K562 (cell line): ENCODE results near the gene RNF151. TPM values are rescaled to one million over a fixed set of nuclear protein-coding genes. Genes with fewer than 3 reads are reported as not detected.
A peak's percentile ranks its signal among the peaks of the same experiment; 100 is the strongest.

ENCODE experiments used
- ATAC-seq: fragments of 200-7000 bp; cut with Tn5 transposase; 3 replicates; pipeline ENCODE4 v1.9.1; 2020; ENCODE audit warnings: moderate library complexity
- BruUV-seq: library from RNA; stranded (reverse); fragments of 400-500 nt; replicated peaks from 2 replicates; lab custom pipeline; 2021; lab: Mats Ljungman, UMichigan
- CTCF ChIA-PET: fragments of 300-600 bp; formaldehyde crosslinking; extraction: SDS; loops from one replicate; lab custom pipeline; 2021; ENCODE audit warnings: low intra/inter-chr PET ratio; lab: Yijun Ruan, JAX
- POLR2A ChIA-PET: fragments of 300-600, 350-650 bp; sonication (Branson Sonifier 250); formaldehyde crosslinking; extraction: SDS; loops from one replicate; lab custom pipeline; 2021; ENCODE audit warnings: antibody characterized with exemption, inconsistent platforms; lab: Yijun Ruan, JAX
- DNase-seq, 4 experiments: peaks; one replicate each; pipeline versions ENCODE4 v3.0.0 to v3.0.0-alpha.2; 2011 to 2018; ENCODE audit warnings: low spot score in 3 of 4, mixed read lengths in 3 of 4; ENCODE audit errors: extremely low read depth in 1 of 4
- FAIRE-seq: peaks from 2 replicates; lab custom pipeline; 2011; peaks lifted over from hg19 to GRCh38; lab: Jason Lieb, UNC
- H2AFZ ChIP-seq: 2 replicates; pipeline ENCODE4 v1.6.0; 2011; ENCODE audit warnings: low read depth, low read length, control low read depth, inconsistent platforms
- H3K27ac ChIP-seq: fragments of 200-600 bp; 3 replicates; pipeline ENCODE4 v1.8.0; 2011; ENCODE audit warnings: low read depth, mild to moderate bottlenecking, control low read depth, inconsistent platforms, low read length, moderate library complexity, mixed read lengths; ENCODE audit errors: extremely low read depth
- H3K27me3 ChIP-seq, 2 experiments: fragments of 300-600 bp in 1 of 2; 2 replicates in 1 of 2; 3 replicates in 1 of 2; pipeline versions ENCODE4 v1.6.0 to v1.8.0; 2011; ENCODE audit warnings: inconsistent platforms in 2 of 2, low read length in 2 of 2, mild to moderate bottlenecking in 1 of 2, mixed read lengths in 1 of 2, moderate library complexity in 1 of 2; ENCODE audit not compliant: control insufficient read depth in 2 of 2, insufficient read depth in 2 of 2
- H3K36me3 ChIP-seq: fragments of 300-600 bp; 3 replicates; pipeline ENCODE4 v1.8.0; 2011; ENCODE audit warnings: mild to moderate bottlenecking, low read length, inconsistent platforms; ENCODE audit not compliant: control insufficient read depth, insufficient read depth
- H3K4me1 ChIP-seq, 2 experiments: fragments of 200-600 bp in 1 of 2; replicated peaks in 1 of 2; 2 replicates in 1 of 2; 3 replicates in 1 of 2; pipeline versions ENCODE4 v1.5.1 to v1.8.0; 2011; ENCODE audit warnings: inconsistent platforms in 2 of 2, low read length in 2 of 2, mild to moderate bottlenecking in 1 of 2, mixed read lengths in 1 of 2, moderate library complexity in 1 of 2; ENCODE audit not compliant: control insufficient read depth in 2 of 2, insufficient read depth in 2 of 2
- H3K4me2 ChIP-seq: 2 replicates; pipeline ENCODE4 v1.6.1; 2011; ENCODE audit warnings: low read length, control low read depth, inconsistent platforms, mixed read lengths; ENCODE audit not compliant: insufficient read depth
- H3K4me3 ChIP-seq: fragments of 200-600 bp; sonication (generic), shearing (Covaris generic); 2 replicates; pipeline ENCODE4 v1.5.1; 2016; ENCODE audit warnings: control low read depth, inconsistent platforms
- H3K79me2 ChIP-seq: fragments of 200-600 bp; 3 replicates; pipeline ENCODE4 v1.8.0; 2011; ENCODE audit warnings: low read length, inconsistent platforms; ENCODE audit not compliant: control insufficient read depth, insufficient read depth
- H3K9ac ChIP-seq, 2 experiments: 2 replicates each; pipeline versions ENCODE4 v1.6.0 to v1.6.1; 2011; ENCODE audit warnings: low read depth in 2 of 2, low read length in 2 of 2, control low read depth in 1 of 2, inconsistent platforms in 1 of 2, mild to moderate bottlenecking in 1 of 2, mixed read lengths in 1 of 2; ENCODE audit not compliant: insufficient read depth in 1 of 2
- H3K9me1 ChIP-seq: one replicate; pipeline ENCODE4 v1.6.0; 2011; ENCODE audit warnings: inconsistent platforms, mild to moderate bottlenecking, low read length, moderate library complexity; ENCODE audit not compliant: control insufficient read depth, insufficient read depth
- H3K9me3 ChIP-seq: replicated peaks from 2 replicates; pipeline ENCODE4 v1.5.1; 2011; ENCODE audit warnings: low read depth, low read length, inconsistent platforms; ENCODE audit not compliant: control insufficient read depth, insufficient read depth
- H4K20me1 ChIP-seq: replicated peaks from 2 replicates; pipeline ENCODE4 v1.6.1; 2011; ENCODE audit warnings: low read length, inconsistent platforms, mixed read lengths; ENCODE audit not compliant: control insufficient read depth, insufficient read depth
- BACH1 ChIP-seq: fragments of 200-800 bp; sonication (Bioruptor generic); IDR thresholded peaks from 2 replicates; pipeline ENCODE4 v1.6.1; 2016; ENCODE audit warnings: missing genetic modification characterization, missing compliant biosample characterization
- DEAF1 ChIP-seq: fragments of 450-650 bp; formaldehyde crosslinking; IDR thresholded peaks from 2 replicates; pipeline ENCODE4 v1.4.0; 2020; ENCODE audit warnings: mild to moderate bottlenecking, moderate library complexity
- ETS1 ChIP-seq: conservative IDR thresholded peaks from 2 replicates; pipeline ENCODE4 v1.6.1; 2011; ENCODE audit warnings: low read depth, mild to moderate bottlenecking, low read length; ENCODE audit not compliant: control insufficient read depth
- KLF13 ChIP-seq: fragments of 450-650 bp; IDR thresholded peaks from 2 replicates; pipeline ENCODE4 v1.6.1; 2016; ENCODE audit warnings: missing genetic modification characterization, low read depth, mild to moderate bottlenecking, missing compliant biosample characterization, moderate library complexity, borderline replicate concordance
- MXD1 ChIP-seq: fragments of 250-450 bp; sonication (Bioruptor Pico); IDR thresholded peaks from 2 replicates; pipeline ENCODE4 v1.8.0; 2021; ENCODE audit warnings: borderline replicate concordance, mild to moderate bottlenecking, moderate library complexity; ENCODE audit not compliant: poor library complexity, severe bottlenecking
- SIN3A ChIP-seq, 2 experiments: fragments of 150-350 bp in 1 of 2; IDR thresholded peaks; 2 replicates each; pipeline ENCODE4 v1.6.1; 2011 to 2016; ENCODE audit warnings: borderline replicate concordance in 2 of 2, low read depth in 2 of 2, low read length in 2 of 2, mild to moderate bottlenecking in 2 of 2, moderate library complexity in 2 of 2; ENCODE audit not compliant: control insufficient read depth in 1 of 2
- TCF7L2 ChIP-seq: fragments of 150-350 bp; IDR thresholded peaks from 2 replicates; pipeline ENCODE4 v1.6.1; 2016; ENCODE audit warnings: low read depth, mild to moderate bottlenecking, low read length, moderate library complexity
- YY1 ChIP-seq, 3 experiments: IDR thresholded peaks; 2 replicates each; pipeline ENCODE4 v1.6.1; 2011; ENCODE audit warnings: low read length in 2 of 3, mild to moderate bottlenecking in 2 of 3, moderate library complexity in 2 of 3, borderline replicate concordance in 1 of 3, control low read depth in 1 of 3, low read depth in 1 of 3; ENCODE audit not compliant: insufficient read depth in 3 of 3, insufficient replicate concordance in 2 of 3, control insufficient read depth in 1 of 3, insufficient read length in 1 of 3; ENCODE audit errors: extremely low read depth in 1 of 3
- ZBTB7A ChIP-seq: IDR thresholded peaks from 2 replicates; pipeline ENCODE4 v1.6.1; 2011; ENCODE audit warnings: low read depth, mild to moderate bottlenecking, low read length, moderate library complexity, borderline replicate concordance; ENCODE audit not compliant: control insufficient read depth
- WGBS: fragments of 100-300 bp; shearing (Covaris generic); methylation state at CpG from one replicate; pipeline ENCODE4 v1.1.6; 2016; ENCODE audit warnings: low coverage, mixed read lengths; ENCODE audit not compliant: insufficient coverage; ENCODE audit errors: missing lambda C conversion rate; 5-methylcytosine and 5-hydroxymethylcytosine counted together
- in situ Hi-C: fragments of 300-500 bp; cut with MboI; formaldehyde crosslinking; loops from 4 replicates; pipeline ENCODE4 v1.15.0; 2018; ENCODE audit warnings: inconsistent platforms, mixed read lengths
- intact Hi-C: fragments of 100-400 bp; cut with micrococcal nuclease; formaldehyde crosslinking; loops from 2 replicates; pipeline ENCODE4 v1.14.2; 2022
- polyA plus RNA-seq, 8 experiments: library from polyadenylated mRNA; depleted of rRNA in 4 of 8; stranded (reverse) in 5 of 8; unstranded in 3 of 8; fragments of >200 nt; fragmentation: Nextera tagmentation in 2 of 8; fragmentation: Illumina TruSeq in 1 of 8; extraction: Ambion mirVana in 2 of 8; extraction: Trizol in 1 of 8; gene quantifications; 2 replicates each; pipeline versions ENCODE4 v1.2.1 to v1.2.3, GENCODE V29; 2011 to 2014; ENCODE audit warnings: inconsistent platforms in 1 of 8, missing spikeins in 1 of 8
- total RNA-seq, 7 experiments: library from RNA; depleted of rRNA in 6 of 7; stranded (reverse); fragments of >200 nt in 6 of 7; fragmentation: Illumina TruSeq in 2 of 7; extraction: Trizol in 2 of 7; gene quantifications; 2 replicates each; pipeline versions ENCODE4 v1.2.1 to v1.2.3, GENCODE V29; 2011 to 2021; ENCODE audit warnings: low replicate concordance in 1 of 7
- TF ChIP-seq, protein P1 (sequence below): sonication (generic); formaldehyde crosslinking; IDR thresholded peaks from 2 replicates; pipeline ENCODE4 v1.4.0; 2020; ENCODE audit warnings: mild to moderate bottlenecking, missing genetic modification reagents

The RNF151 gene
- total and polyA plus RNA-seq, 9 of the 15 experiments (the other 6 are each of a cell fraction or from before 2014, with no cell fraction given) = not detected

GRCh38 chr16:1972490-1972877 lies 5.8 kb downstream of the RNF151 start:
- H3K4me1 ChIP-seq = peaks cover 7 to 70% of the 10 kb centered on the region in 2 experiments; a peak in 4 of 5 replicates
- intact Hi-C loops (no loop called here), in situ Hi-C loops (no loop called here)
- FAIRE-seq (no peak), DNase-seq (peak in 1 of 4 experiments; percentile 46), ATAC-seq (peak; percentile 61)
- POLR2A ChIA-PET = interaction anchor here (1.0 to 2.2 kb wide), 7 partner anchors 8 to 183 kb away, joined by 3 to 16 read pairs (median 7); partner anchors contain the start of genes GFER, NDUFB10, NOXO1 and RPS2
- H3K9me3 ChIP-seq = no peaks in the 10 kb centered on the region
- no peak for TF ChIP-seq MXD1 (CRISPR knock-in tag)
- TF ChIP-seq DEAF1 (CRISPR knock-in tag) = no peak
- 0 out of 2 replicates have a peak, but pooled peaks have one; percentile 26 for TF ChIP-seq KLF13 (tag)
- no peak for TF ChIP-seq TCF7L2
- TF ChIP-seq, protein P1, sequence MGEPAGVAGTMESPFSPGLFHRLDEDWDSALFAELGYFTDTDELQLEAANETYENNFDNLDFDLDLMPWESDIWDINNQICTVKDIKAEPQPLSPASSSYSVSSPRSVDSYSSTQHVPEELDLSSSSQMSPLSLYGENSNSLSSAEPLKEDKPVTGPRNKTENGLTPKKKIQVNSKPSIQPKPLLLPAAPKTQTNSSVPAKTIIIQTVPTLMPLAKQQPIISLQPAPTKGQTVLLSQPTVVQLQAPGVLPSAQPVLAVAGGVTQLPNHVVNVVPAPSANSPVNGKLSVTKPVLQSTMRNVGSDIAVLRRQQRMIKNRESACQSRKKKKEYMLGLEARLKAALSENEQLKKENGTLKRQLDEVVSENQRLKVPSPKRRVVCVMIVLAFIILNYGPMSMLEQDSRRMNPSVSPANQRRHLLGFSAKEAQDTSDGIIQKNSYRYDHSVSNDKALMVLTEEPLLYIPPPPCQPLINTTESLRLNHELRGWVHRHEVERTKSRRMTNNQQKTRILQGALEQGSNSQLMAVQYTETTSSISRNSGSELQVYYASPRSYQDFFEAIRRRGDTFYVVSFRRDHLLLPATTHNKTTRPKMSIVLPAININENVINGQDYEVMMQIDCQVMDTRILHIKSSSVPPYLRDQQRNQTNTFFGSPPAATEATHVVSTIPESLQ (CRISPR knock-in tag) = no peak
- no peak for TF ChIP-seq YY1 (IDR thresholded peaks at IDR 0.05; ENCODE audit: borderline replicate concordance in 1 of 3, control insufficient read depth in 1 of 3, extremely low read depth in 1 of 3, insufficient read depth in 3 of 3, insufficient read length in 1 of 3, insufficient replicate concordance in 2 of 3, low read depth in 1 of 3, low read length in 2 of 3)
- no peak for TF ChIP-seq BACH1 (tag)
- 0 out of 2 replicates have a peak, but pooled peaks have one; percentile 36 for TF ChIP-seq ETS1
- peak; percentile 67; the same call in 1 of the 2 replicates for TF ChIP-seq ZBTB7A
- TF ChIP-seq SIN3A (IDR thresholded peaks at IDR 0.05; ENCODE audit: borderline replicate concordance in 2 of 2, control insufficient read depth in 1 of 2, low read depth in 2 of 2, low read length in 2 of 2) = 0 out of 4 replicates have a peak, but pooled peaks of 1 of the 2 experiments have one; percentile 69
- peak overlapping the region; percentile 91 for H3K4me2 ChIP-seq
- H2AFZ ChIP-seq = 0 out of 2 replicates have a peak overlapping the region, but pooled peaks have one; percentile 68
- peaks cover 38% of the 10 kb centered on the region for H3K79me2 ChIP-seq
- no peaks in the 10 kb centered on the region for H3K27me3 ChIP-seq
- H3K36me3 ChIP-seq = peaks cover 42% of the 10 kb centered on the region; the same call in 2 of the 3 replicates
- CTCF ChIA-PET = no interaction called here
- under 1% methylated on average over 22 of the region's 22 CpGs for WGBS
- H4K20me1 ChIP-seq = no peaks in the 10 kb centered on the region
- H3K9ac ChIP-seq = peak overlapping the region; percentile 90 to 99
- H3K4me3 ChIP-seq = peak overlapping the region; percentile 100
- peak overlapping the region; percentile 84 for H3K27ac ChIP-seq
- H3K9me1 ChIP-seq = peaks cover 3% of the 10 kb centered on the region
- TSS peak; percentile 59 for BruUV-seq
